Gastrocnemius medialis (tissue), 4 donors: Measurements from ENCODE around the gene FIG4.

Source experiments
- POLR2A ChIP-seq, 2 donors: fragments of 450-650 bp; IDR thresholded peaks; one replicate each; pipeline ENCODE4 v1.6.1; 2017; ENCODE audit warnings: antibody characterized with exemption in 2 of 2, mild to moderate bottlenecking in 2 of 2, moderate library complexity in 2 of 2
- TF ChIP-seq, protein P1 (sequence below), 5 experiments: fragments of 450-650 bp in 3 of 5; fragments of 200-600 bp in 2 of 5; sonication (generic) in 2 of 5; IDR thresholded peaks in 4 of 5; conservative IDR thresholded peaks in 1 of 5; 1 replicate in 4 of 5; 2 replicates in 1 of 5; pipeline ENCODE4 v1.5.1; 2016 to 2019; ENCODE audit warnings: antibody characterized with exemption in 5 of 5, mild to moderate bottlenecking in 3 of 5, moderate library complexity in 3 of 5

DNA sequence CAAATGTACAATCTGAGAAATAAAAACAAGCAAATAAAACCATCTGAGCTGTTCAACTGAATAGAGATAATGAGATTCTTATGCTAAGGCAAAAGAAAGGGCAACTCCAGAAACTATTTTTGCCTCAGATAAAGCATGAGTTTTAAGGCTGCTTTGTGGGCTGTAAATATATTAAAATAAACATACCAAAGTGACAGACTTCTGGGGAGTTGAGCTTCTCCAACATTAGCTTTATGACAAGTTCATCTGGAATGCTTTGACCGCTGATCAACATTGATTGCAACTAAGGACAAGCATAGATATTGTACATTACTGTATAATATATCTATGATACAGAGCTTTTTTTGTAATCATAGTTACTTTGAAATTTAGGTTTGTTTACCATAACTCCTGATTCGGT, 19.4 kb upstream of the FIG4 start:
- TF ChIP-seq, protein P1, sequence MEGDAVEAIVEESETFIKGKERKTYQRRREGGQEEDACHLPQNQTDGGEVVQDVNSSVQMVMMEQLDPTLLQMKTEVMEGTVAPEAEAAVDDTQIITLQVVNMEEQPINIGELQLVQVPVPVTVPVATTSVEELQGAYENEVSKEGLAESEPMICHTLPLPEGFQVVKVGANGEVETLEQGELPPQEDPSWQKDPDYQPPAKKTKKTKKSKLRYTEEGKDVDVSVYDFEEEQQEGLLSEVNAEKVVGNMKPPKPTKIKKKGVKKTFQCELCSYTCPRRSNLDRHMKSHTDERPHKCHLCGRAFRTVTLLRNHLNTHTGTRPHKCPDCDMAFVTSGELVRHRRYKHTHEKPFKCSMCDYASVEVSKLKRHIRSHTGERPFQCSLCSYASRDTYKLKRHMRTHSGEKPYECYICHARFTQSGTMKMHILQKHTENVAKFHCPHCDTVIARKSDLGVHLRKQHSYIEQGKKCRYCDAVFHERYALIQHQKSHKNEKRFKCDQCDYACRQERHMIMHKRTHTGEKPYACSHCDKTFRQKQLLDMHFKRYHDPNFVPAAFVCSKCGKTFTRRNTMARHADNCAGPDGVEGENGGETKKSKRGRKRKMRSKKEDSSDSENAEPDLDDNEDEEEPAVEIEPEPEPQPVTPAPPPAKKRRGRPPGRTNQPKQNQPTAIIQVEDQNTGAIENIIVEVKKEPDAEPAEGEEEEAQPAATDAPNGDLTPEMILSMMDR (IDR thresholded peaks at IDR 0.05 in 4 of 5, conservative IDR thresholded peaks at IDR 0.05 in 1 of 5) = no peak
- TF ChIP-seq POLR2A (IDR thresholded peaks at IDR 0.05) = no peak
